K562 (cell line): ENCODE results near the gene OSCP1. TPM values are rescaled to one million over a fixed set of nuclear protein-coding genes. Genes with fewer than 3 reads are reported as not detected.
A peak's percentile ranks its signal among the peaks of the same experiment; 100 is the strongest.

Experiments
- ATAC-seq: fragments of 200-7000 bp; cut with Tn5 transposase; 3 replicates; pipeline ENCODE4 v1.9.1; 2020; ENCODE audit warnings: moderate library complexity
- BruUV-seq: library from RNA; stranded (reverse); fragments of 400-500 nt; replicated peaks from 2 replicates; lab custom pipeline; 2021; lab: Mats Ljungman, UMichigan
- CTCF ChIA-PET: fragments of 300-600 bp; formaldehyde crosslinking; extraction: SDS; loops from one replicate; lab custom pipeline; 2021; ENCODE audit warnings: low intra/inter-chr PET ratio; lab: Yijun Ruan, JAX
- POLR2A ChIA-PET: fragments of 300-600, 350-650 bp; sonication (Branson Sonifier 250); formaldehyde crosslinking; extraction: SDS; loops from one replicate; lab custom pipeline; 2021; ENCODE audit warnings: antibody characterized with exemption, inconsistent platforms; lab: Yijun Ruan, JAX
- DNase-seq, 4 experiments: peaks; one replicate each; pipeline versions ENCODE4 v3.0.0 to v3.0.0-alpha.2; 2011 to 2018; ENCODE audit warnings: low spot score in 3 of 4, mixed read lengths in 3 of 4; ENCODE audit errors: extremely low read depth in 1 of 4
- FAIRE-seq: peaks from 2 replicates; lab custom pipeline; 2011; peaks lifted over from hg19 to GRCh38; lab: Jason Lieb, UNC
- H2AFZ ChIP-seq: 2 replicates; pipeline ENCODE4 v1.6.0; 2011; ENCODE audit warnings: low read depth, low read length, control low read depth, inconsistent platforms
- H3K27ac ChIP-seq: fragments of 200-600 bp; 3 replicates; pipeline ENCODE4 v1.8.0; 2011; ENCODE audit warnings: low read depth, mild to moderate bottlenecking, control low read depth, inconsistent platforms, low read length, moderate library complexity, mixed read lengths; ENCODE audit errors: extremely low read depth
- H3K27me3 ChIP-seq, 2 experiments: fragments of 300-600 bp in 1 of 2; 2 replicates in 1 of 2; 3 replicates in 1 of 2; pipeline versions ENCODE4 v1.6.0 to v1.8.0; 2011; ENCODE audit warnings: inconsistent platforms in 2 of 2, low read length in 2 of 2, mild to moderate bottlenecking in 1 of 2, mixed read lengths in 1 of 2, moderate library complexity in 1 of 2; ENCODE audit not compliant: control insufficient read depth in 2 of 2, insufficient read depth in 2 of 2
- H3K36me3 ChIP-seq: fragments of 300-600 bp; 3 replicates; pipeline ENCODE4 v1.8.0; 2011; ENCODE audit warnings: mild to moderate bottlenecking, low read length, inconsistent platforms; ENCODE audit not compliant: control insufficient read depth, insufficient read depth
- H3K4me1 ChIP-seq, 2 experiments: fragments of 200-600 bp in 1 of 2; replicated peaks in 1 of 2; 2 replicates in 1 of 2; 3 replicates in 1 of 2; pipeline versions ENCODE4 v1.5.1 to v1.8.0; 2011; ENCODE audit warnings: inconsistent platforms in 2 of 2, low read length in 2 of 2, mild to moderate bottlenecking in 1 of 2, mixed read lengths in 1 of 2, moderate library complexity in 1 of 2; ENCODE audit not compliant: control insufficient read depth in 2 of 2, insufficient read depth in 2 of 2
- H3K4me2 ChIP-seq: 2 replicates; pipeline ENCODE4 v1.6.1; 2011; ENCODE audit warnings: low read length, control low read depth, inconsistent platforms, mixed read lengths; ENCODE audit not compliant: insufficient read depth
- H3K4me3 ChIP-seq: fragments of 200-600 bp; sonication (generic), shearing (Covaris generic); 2 replicates; pipeline ENCODE4 v1.5.1; 2016; ENCODE audit warnings: control low read depth, inconsistent platforms
- H3K79me2 ChIP-seq: fragments of 200-600 bp; 3 replicates; pipeline ENCODE4 v1.8.0; 2011; ENCODE audit warnings: low read length, inconsistent platforms; ENCODE audit not compliant: control insufficient read depth, insufficient read depth
- H3K9ac ChIP-seq, 2 experiments: 2 replicates each; pipeline versions ENCODE4 v1.6.0 to v1.6.1; 2011; ENCODE audit warnings: low read depth in 2 of 2, low read length in 2 of 2, control low read depth in 1 of 2, inconsistent platforms in 1 of 2, mild to moderate bottlenecking in 1 of 2, mixed read lengths in 1 of 2; ENCODE audit not compliant: insufficient read depth in 1 of 2
- H3K9me1 ChIP-seq: one replicate; pipeline ENCODE4 v1.6.0; 2011; ENCODE audit warnings: inconsistent platforms, mild to moderate bottlenecking, low read length, moderate library complexity; ENCODE audit not compliant: control insufficient read depth, insufficient read depth
- H3K9me3 ChIP-seq: replicated peaks from 2 replicates; pipeline ENCODE4 v1.5.1; 2011; ENCODE audit warnings: low read depth, low read length, inconsistent platforms; ENCODE audit not compliant: control insufficient read depth, insufficient read depth
- H4K20me1 ChIP-seq: replicated peaks from 2 replicates; pipeline ENCODE4 v1.6.1; 2011; ENCODE audit warnings: low read length, inconsistent platforms, mixed read lengths; ENCODE audit not compliant: control insufficient read depth, insufficient read depth
- CBX3 ChIP-seq, 2 experiments: IDR thresholded peaks; 1 replicate in 1 of 2; 2 replicates in 1 of 2; pipeline ENCODE4 v1.6.1; 2012; ENCODE audit warnings: inconsistent platforms in 2 of 2, low read length in 2 of 2, borderline replicate concordance in 1 of 2, control low read depth in 1 of 2
- ESRRA ChIP-seq: fragments of 450-650 bp; IDR thresholded peaks from 2 replicates; pipeline ENCODE4 v1.6.1; 2014; ENCODE audit warnings: low read depth, mild to moderate bottlenecking, moderate library complexity, borderline replicate concordance
- HOMEZ ChIP-seq: fragments of 250-450 bp; sonication (Bioruptor Pico); IDR thresholded peaks from 2 replicates; pipeline ENCODE4 v1.4.0; 2020; ENCODE audit warnings: mild to moderate bottlenecking, moderate library complexity
- KLF6 ChIP-seq: fragments of 250-450 bp; sonication (Bioruptor Pico); IDR thresholded peaks from 2 replicates; pipeline ENCODE4 v1.4.0; 2020; ENCODE audit warnings: mild to moderate bottlenecking, moderate library complexity, borderline replicate concordance
- NFIC ChIP-seq: fragments of 450-650 bp; IDR thresholded peaks from 2 replicates; pipeline ENCODE4 v1.6.1; 2017; ENCODE audit warnings: mild to moderate bottlenecking, inconsistent platforms
- PCBP2 ChIP-seq: fragments of 200-400 bp; formaldehyde crosslinking; IDR thresholded peaks from 2 replicates; pipeline ENCODE4 v1.6.1; 2018; ENCODE audit warnings: low read length, low read depth, mild to moderate bottlenecking, moderate library complexity; ENCODE audit not compliant: poor library complexity, severe bottlenecking
- PTBP1 ChIP-seq: fragments of 200-400 bp; formaldehyde crosslinking; IDR thresholded peaks from 2 replicates; pipeline ENCODE4 v1.6.1; 2017; ENCODE audit warnings: low read depth, low read length
- SFPQ ChIP-seq: fragments of 200-400 bp; formaldehyde crosslinking; IDR thresholded peaks from 2 replicates; pipeline ENCODE4 v1.6.1; 2017; ENCODE audit warnings: mild to moderate bottlenecking, low read depth, low read length, moderate library complexity
- SMAD4 ChIP-seq: fragments of 250-450 bp; sonication (Bioruptor Pico); conservative IDR thresholded peaks from 2 replicates; pipeline ENCODE4 v1.8.0; 2021; ENCODE audit warnings: inconsistent platforms, mild to moderate bottlenecking, moderate library complexity
- SP2 ChIP-seq: IDR thresholded peaks from 2 replicates; pipeline ENCODE4 v1.6.1; 2011; ENCODE audit warnings: mild to moderate bottlenecking, low read depth, low read length, moderate library complexity; ENCODE audit not compliant: poor library complexity, severe bottlenecking; ENCODE audit errors: extremely low read depth
- ZEB2 ChIP-seq: fragments of 450-650 bp; IDR thresholded peaks from 2 replicates; pipeline ENCODE4 v1.6.1; 2016
- ZNF561 ChIP-seq: fragments of 450-650 bp; formaldehyde crosslinking; conservative IDR thresholded peaks from 2 replicates; pipeline ENCODE4 v1.4.0; 2020; ENCODE audit warnings: mild to moderate bottlenecking, moderate library complexity
- WGBS: fragments of 100-300 bp; shearing (Covaris generic); methylation state at CpG from one replicate; pipeline ENCODE4 v1.1.6; 2016; ENCODE audit warnings: low coverage, mixed read lengths; ENCODE audit not compliant: insufficient coverage; ENCODE audit errors: missing lambda C conversion rate; 5-methylcytosine and 5-hydroxymethylcytosine counted together
- in situ Hi-C: fragments of 300-500 bp; cut with MboI; formaldehyde crosslinking; loops from 4 replicates; pipeline ENCODE4 v1.15.0; 2018; ENCODE audit warnings: inconsistent platforms, mixed read lengths
- intact Hi-C: fragments of 100-400 bp; cut with micrococcal nuclease; formaldehyde crosslinking; loops from 2 replicates; pipeline ENCODE4 v1.14.2; 2022
- polyA plus RNA-seq, 8 experiments: library from polyadenylated mRNA; depleted of rRNA in 4 of 8; stranded (reverse) in 5 of 8; unstranded in 3 of 8; fragments of >200 nt; fragmentation: Nextera tagmentation in 2 of 8; fragmentation: Illumina TruSeq in 1 of 8; extraction: Ambion mirVana in 2 of 8; extraction: Trizol in 1 of 8; gene quantifications; 2 replicates each; pipeline versions ENCODE4 v1.2.1 to v1.2.3, GENCODE V29; 2011 to 2014; ENCODE audit warnings: inconsistent platforms in 1 of 8, missing spikeins in 1 of 8
- total RNA-seq, 7 experiments: library from RNA; depleted of rRNA in 6 of 7; stranded (reverse); fragments of >200 nt in 6 of 7; fragmentation: Illumina TruSeq in 2 of 7; extraction: Trizol in 2 of 7; gene quantifications; 2 replicates each; pipeline versions ENCODE4 v1.2.1 to v1.2.3, GENCODE V29; 2011 to 2021; ENCODE audit warnings: low replicate concordance in 1 of 7
- TF ChIP-seq, protein P1 (sequence below): sonication (generic); formaldehyde crosslinking; IDR thresholded peaks from 2 replicates; pipeline ENCODE4 v1.8.1; 2022; ENCODE audit warnings: missing genetic modification reagents
- TF ChIP-seq, protein P2 (sequence below): fragments of 450-650 bp; IDR thresholded peaks from 2 replicates; pipeline ENCODE4 v1.6.1; 2018; ENCODE audit not compliant: partially characterized antibody

Gene OSCP1
- total and polyA plus RNA-seq, 9 of the 15 experiments (the other 6 are each of a cell fraction or from before 2014, with no cell fraction given): 0.15 to 0.40 (median 0.33) TPM; not detected in 5

DNA sequence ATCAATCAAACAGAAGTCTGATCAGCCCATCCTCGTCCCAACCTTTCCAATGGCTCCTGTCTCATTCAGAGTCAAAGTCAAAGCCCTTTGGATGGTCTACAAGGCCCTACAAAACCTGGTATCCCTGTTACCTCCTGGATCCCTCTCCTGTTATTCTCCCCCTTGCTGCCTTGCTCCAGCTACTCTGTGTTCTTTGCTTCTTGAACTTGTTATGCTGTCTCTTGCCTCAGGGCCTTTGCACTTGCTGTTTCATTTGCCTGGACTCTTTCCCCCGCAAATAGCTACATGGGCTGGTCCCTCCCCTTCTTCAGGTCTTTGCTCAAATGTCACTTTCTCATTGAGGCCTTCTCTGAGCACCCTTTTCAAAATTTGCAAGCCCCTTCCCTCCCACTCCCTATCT is 33.8 kb upstream of the OSCP1 start:
- DNase-seq: no peak
- Histone ChIP-seq H3K4me3 (no peak overlapping the region), H3K27ac (no peak overlapping the region), H3K9me3 (no peaks in the 10 kb centered on the region), H4K20me1 (no peaks in the 10 kb centered on the region), H3K4me1 (peaks cover 36 to 44% of the 10 kb centered on the region in 2 experiments), H3K9me1 (no peaks in the 10 kb centered on the region), H3K27me3 (no peaks in the 10 kb centered on the region), H3K36me3 (no peaks in the 10 kb centered on the region), H3K79me2 (no peaks in the 10 kb centered on the region), H3K4me2 (no peak overlapping the region), H2AFZ (no peak overlapping the region), H3K9ac (no peak overlapping the region)
- no TSS peak for BruUV-seq
- WGBS: 40% methylated on average over 2 of the region's 2 CpGs
- FAIRE-seq: no peak
- in situ Hi-C loops: no loop called here
- ChIA-PET POLR2A (interaction anchor here (0.6 to 2.5 kb wide), 2 partner anchors 8 to 47 kb away, joined by 3 to 14 read pairs; no protein-coding TSS in a partner anchor), CTCF (no interaction called here)
- no peak for ATAC-seq
- intact Hi-C loops: no loop called here
- TF ChIP-seq, protein P1, sequence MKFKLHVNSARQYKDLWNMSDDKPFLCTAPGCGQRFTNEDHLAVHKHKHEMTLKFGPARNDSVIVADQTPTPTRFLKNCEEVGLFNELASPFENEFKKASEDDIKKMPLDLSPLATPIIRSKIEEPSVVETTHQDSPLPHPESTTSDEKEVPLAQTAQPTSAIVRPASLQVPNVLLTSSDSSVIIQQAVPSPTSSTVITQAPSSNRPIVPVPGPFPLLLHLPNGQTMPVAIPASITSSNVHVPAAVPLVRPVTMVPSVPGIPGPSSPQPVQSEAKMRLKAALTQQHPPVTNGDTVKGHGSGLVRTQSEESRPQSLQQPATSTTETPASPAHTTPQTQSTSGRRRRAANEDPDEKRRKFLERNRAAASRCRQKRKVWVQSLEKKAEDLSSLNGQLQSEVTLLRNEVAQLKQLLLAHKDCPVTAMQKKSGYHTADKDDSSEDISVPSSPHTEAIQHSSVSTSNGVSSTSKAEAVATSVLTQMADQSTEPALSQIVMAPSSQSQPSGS (CRISPR knock-in tag): no peak
- TF ChIP-seq NFIC (no peak), ZNF561 (CRISPR knock-in tag) (no peak), KLF6 (CRISPR knock-in tag) (no peak), PTBP1 (0 out of 2 replicates have a peak, but pooled peaks have one; percentile 52), ESRRA (no peak), CBX3 (IDR thresholded peaks at IDR 0.05; ENCODE audit: borderline replicate concordance in 1 of 2, low read length in 2 of 2) (no peak), HOMEZ (CRISPR knock-in tag) (no peak), SP2 (no peak), ZEB2 (no peak), PCBP2 (no peak), SFPQ (no peak), SMAD4 (CRISPR knock-in tag) (no peak)
- TF ChIP-seq, protein P2, sequence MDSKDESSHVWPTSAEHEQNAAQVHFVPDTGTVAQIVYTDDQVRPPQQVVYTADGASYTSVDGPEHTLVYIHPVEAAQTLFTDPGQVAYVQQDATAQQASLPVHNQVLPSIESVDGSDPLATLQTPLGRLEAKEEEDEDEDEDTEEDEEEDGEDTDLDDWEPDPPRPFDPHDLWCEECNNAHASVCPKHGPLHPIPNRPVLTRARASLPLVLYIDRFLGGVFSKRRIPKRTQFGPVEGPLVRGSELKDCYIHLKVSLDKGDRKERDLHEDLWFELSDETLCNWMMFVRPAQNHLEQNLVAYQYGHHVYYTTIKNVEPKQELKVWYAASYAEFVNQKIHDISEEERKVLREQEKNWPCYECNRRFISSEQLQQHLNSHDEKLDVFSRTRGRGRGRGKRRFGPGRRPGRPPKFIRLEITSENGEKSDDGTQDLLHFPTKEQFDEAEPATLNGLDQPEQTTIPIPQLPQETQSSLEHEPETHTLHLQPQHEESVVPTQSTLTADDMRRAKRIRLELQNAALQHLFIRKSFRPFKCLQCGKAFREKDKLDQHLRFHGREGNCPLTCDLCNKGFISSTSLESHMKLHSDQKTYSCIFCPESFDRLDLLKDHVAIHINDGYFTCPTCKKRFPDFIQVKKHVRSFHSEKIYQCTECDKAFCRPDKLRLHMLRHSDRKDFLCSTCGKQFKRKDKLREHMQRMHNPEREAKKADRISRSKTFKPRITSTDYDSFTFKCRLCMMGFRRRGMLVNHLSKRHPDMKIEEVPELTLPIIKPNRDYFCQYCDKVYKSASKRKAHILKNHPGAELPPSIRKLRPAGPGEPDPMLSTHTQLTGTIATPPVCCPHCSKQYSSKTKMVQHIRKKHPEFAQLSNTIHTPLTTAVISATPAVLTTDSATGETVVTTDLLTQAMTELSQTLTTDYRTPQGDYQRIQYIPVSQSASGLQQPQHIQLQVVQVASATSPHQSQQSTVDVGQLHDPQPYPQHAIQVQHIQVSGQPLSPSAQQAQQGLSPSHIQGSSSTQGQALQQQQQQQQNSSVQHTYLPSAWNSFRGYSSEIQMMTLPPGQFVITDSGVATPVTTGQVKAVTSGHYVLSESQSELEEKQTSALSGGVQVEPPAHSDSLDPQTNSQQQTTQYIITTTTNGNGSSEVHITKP: no peak
